GM12873 (cell line): ENCODE results near the gene DNAH14.
A peak's percentile ranks its signal among the peaks of the same experiment; 100 is the strongest.

Experiments
- CTCF ChIP-seq: IDR thresholded peaks from 2 replicates; pipeline ENCODE4 v1.5.1; 2012; ENCODE audit warnings: low read depth, mild to moderate bottlenecking, moderate library complexity, low read length, control low read depth; ENCODE audit not compliant: insufficient read depth; ENCODE audit errors: missing control alignments

Gene DNAH14

DNA sequence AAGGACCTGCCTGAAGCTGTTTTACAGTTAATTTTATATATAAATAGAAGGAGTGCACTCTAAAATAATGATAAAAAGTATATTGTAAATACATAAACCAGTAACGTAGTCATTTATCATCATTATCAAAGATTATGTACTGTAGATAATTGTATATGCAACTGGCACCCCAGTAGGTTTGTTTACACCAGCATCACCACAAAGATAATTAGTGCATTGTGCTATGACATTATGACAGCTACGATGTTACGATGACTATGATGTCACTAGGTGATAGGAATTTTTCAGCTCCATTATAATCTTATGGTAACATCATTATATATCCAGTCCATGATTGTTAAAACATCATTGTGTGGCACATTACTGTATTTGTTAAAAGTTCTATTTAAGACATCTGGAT lies 313.1 kb downstream of the DNAH14 start:
- no peak for TF ChIP-seq CTCF

DNA sequence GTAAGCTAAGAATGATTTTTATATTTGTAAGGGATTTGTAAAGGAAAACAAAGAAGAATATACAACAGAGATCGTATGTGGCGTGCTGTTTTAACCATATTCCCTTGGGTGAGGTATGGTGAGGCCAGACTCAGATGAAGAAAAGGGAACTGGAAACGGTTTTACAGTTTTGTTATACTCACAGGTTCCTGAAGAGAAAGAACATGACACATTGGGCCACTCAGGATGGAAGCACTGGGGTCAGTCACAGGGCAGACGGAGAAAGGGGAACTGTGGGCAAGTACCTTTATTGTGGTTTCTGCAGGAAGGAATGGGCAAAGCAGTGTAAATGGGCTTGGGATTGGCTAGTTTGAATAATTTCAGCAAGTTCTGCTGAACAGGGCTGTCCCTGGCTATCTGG lies 321.0 kb downstream of the DNAH14 start:
- TF ChIP-seq CTCF: no peak

GRCh38 chr1:225253173-225253572 lies 323.7 kb downstream of the DNAH14 start:
- TF ChIP-seq CTCF: peak; percentile 29

GRCh38 chr1:225253784-225254183 lies 324.3 kb downstream of the DNAH14 start:
- TF ChIP-seq CTCF: no peak

DNA sequence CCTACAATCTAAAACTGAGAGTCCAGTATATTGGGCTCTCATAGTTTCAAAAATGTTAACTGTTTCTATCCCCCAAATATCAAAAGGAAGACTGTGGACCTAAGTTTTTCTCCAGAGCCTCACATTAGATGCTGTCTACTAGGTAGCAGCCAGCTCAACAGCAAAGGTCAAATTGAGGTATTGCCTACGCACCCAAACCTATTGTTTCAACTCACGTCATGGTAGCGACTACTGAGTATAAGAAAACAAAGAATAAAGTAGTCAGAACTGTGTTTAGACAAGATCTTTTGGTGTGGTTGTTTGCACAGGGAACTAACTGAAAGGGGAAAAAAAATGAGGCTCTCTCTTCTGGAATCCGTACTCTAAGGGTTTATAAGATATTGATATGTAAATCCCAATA lies 325.2 kb downstream of the DNAH14 start:
- TF ChIP-seq CTCF: no peak

DNA sequence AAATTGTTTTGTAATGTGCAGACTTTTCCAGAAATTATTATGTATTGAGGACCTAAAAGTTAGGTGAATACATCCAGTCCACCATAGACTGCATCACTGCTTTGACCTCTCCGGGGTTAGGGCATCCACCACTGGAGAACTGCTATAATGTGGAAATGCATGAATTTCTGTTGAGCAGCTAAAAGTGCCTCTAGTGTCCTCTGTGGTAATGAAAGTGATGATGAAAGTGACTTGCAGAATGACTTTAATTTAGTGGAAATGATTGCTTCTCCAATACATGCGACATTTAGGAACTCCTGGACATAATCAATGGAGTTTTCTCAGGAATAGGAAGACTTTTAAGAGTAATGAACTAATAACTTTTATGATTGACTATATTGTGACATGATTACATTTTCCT lies 327.6 kb downstream of the DNAH14 start:
- no peak for TF ChIP-seq CTCF

DNA sequence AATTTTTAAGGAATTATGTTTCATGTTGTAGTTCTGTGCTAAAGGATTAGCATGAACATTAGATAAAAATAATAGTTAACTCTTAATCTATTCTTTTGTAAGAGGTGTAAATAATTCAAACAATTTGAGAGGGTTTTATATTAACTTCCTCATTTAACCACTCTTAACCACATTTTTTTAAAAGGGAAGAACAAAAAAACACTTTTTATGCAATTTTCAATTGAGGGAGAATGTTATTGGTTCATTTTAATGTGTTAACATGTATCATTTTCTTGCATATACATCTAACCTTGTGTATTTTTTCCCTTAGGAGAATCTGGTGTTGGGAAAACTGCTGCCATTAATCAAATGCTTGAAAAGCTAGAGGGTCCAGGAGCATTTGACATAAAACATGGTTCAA lies 329.3 kb downstream of the DNAH14 start:
- no peak for TF ChIP-seq CTCF

DNA sequence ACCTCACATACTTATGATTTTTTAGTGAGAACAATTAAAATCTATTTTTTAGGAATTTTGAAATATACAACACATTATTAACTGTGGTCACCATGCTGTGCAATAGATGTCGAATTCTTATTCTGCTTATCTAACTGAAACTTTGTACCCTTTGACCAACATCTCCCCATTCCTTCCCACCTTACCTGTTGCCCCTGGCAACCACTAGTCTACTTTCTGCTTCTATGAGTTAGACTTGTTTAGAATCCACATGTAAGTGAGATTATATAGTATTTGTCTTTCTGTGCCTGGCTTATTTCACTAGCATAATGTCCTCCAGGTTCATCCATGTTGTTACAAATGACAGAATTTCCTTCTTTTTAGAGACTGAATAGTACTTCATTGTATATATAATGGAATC lies 330.1 kb downstream of the DNAH14 start:
- no peak for TF ChIP-seq CTCF
